ENCODE data around the gene RPS6KA3. TPM values are rescaled to one million over a fixed set of nuclear protein-coding genes. Genes with fewer than 3 reads are reported as not detected.

RPS6KA3 gene
- total RNA-seq, 4 donors from 2014 or later, result 39.5 to 90.3 (median 55.1) TPM

DNA sequence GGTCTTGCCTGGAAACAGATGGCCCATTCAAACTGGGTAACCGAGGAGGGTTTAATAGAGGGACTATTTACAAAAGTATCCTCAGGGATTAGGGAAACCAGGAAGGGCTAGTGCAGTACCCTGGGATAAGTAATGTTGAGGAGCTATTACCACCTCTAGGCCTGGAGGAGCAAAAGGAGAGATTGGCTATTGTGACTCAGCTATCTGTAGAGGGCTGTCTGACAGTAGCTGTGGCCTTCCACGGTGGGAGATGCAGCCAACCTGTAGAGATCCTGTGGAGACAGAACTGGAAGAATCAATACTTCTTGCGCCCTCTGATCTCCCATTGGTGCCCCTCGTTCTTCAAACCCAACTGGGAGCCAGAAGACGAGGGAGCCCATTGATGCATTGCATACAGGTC lies 34.1 kb upstream of the RPS6KA3 start:
- TF ChIP-seq, protein P1, sequence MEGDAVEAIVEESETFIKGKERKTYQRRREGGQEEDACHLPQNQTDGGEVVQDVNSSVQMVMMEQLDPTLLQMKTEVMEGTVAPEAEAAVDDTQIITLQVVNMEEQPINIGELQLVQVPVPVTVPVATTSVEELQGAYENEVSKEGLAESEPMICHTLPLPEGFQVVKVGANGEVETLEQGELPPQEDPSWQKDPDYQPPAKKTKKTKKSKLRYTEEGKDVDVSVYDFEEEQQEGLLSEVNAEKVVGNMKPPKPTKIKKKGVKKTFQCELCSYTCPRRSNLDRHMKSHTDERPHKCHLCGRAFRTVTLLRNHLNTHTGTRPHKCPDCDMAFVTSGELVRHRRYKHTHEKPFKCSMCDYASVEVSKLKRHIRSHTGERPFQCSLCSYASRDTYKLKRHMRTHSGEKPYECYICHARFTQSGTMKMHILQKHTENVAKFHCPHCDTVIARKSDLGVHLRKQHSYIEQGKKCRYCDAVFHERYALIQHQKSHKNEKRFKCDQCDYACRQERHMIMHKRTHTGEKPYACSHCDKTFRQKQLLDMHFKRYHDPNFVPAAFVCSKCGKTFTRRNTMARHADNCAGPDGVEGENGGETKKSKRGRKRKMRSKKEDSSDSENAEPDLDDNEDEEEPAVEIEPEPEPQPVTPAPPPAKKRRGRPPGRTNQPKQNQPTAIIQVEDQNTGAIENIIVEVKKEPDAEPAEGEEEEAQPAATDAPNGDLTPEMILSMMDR (IDR thresholded peaks at IDR 0.05), result no peak
- no peak for ATAC-seq (ENCODE audit: low FRiP score)

DNA sequence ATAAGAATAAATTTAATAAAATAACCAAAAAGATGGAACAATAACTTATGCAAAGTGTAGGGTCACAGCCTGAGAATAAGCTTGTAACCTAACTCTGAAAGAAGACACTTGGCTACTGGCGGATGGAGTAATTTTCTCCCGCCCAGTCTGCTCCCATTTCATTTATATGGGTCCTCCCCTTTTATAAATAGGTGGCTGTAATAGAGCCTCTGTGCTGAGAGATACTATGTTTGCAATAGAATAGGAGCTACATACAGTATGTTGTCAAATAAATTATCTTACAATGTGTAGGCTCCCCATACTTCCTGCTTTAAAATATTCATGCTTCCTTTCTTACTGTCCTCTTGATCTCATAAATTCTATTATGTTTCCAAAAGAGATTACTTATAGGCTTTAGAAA lies 28.2 kb upstream of the RPS6KA3 start:
- DNase-seq (ENCODE audit: low spot score), result no peak
- ATAC-seq (ENCODE audit: low FRiP score), result no peak
- TF ChIP-seq, protein P1 (IDR thresholded peaks at IDR 0.05), result no peak

More for the DNA sequence above, 34.1 kb upstream of the RPS6KA3 start:
- no peak for DNase-seq (ENCODE audit: low spot score)

DNA sequence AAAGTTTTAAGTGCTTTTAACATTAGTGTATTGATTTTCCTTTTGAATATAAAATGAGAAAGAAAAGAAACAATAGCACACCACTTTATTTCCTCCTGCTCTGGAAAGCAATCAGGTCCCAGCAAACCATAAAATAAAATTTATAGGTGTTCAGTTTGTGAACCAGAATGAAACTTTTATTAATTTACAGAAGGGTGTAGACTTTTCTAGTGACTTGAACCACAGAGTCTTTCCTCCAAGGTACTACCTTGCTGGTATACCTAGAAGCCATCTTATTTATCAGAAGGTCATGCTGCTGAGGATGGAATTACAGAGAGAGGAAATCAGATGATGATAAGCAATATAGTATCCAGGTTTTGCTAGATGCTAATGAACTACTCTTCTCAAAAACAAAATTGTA lies 27.6 kb upstream of the RPS6KA3 start:
- DNase-seq (ENCODE audit: low spot score) (no peak), ATAC-seq (ENCODE audit: low FRiP score) (no peak)
- TF ChIP-seq, protein P1 (IDR thresholded peaks at IDR 0.05), result no peak

DNA sequence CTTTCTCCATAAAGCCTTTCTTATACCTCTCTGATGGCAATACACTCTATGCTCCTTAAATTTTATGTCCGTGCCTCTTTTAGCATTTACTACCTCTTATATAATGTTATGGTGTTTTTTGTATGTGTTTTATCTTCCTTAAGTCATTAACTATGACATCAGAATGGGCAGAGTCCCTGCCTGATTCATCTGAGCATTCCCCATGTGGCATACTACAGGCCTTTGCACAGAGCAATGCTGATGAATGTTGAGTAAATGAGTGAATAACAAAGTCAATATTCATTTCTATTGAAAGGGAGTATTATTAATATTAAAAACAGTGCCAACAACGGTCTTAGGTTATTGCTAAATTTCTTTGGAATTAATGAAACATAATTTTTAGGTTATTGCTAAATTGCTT lies 18.8 kb upstream of the RPS6KA3 start:
- TF ChIP-seq, protein P1 (IDR thresholded peaks at IDR 0.05), result no peak
- ATAC-seq (ENCODE audit: low FRiP score) (no peak), DNase-seq (ENCODE audit: low spot score) (no peak)

DNA sequence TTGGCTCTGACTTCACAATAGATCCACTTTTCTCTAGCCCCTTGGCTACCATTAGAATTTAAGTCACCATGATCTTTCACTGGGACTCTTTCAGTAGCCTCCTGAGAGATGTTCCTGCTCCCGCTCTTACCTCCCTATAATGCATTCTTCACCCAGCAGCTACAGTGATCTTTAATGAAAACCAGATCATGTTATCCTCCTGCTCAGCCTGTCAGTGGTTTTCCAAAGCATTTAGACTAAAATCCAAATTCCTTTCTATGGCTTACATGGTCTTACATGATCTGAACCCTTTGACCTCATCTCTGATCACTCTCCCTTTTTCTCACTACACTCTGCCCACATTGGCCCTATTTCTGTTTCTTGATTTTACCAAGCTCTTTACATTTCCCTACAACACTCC lies 18.3 kb upstream of the RPS6KA3 start:
- TF ChIP-seq, protein P1 (IDR thresholded peaks at IDR 0.05), result no peak
- no peak for DNase-seq (ENCODE audit: low spot score)
- no peak for ATAC-seq (ENCODE audit: low FRiP score)

DNA sequence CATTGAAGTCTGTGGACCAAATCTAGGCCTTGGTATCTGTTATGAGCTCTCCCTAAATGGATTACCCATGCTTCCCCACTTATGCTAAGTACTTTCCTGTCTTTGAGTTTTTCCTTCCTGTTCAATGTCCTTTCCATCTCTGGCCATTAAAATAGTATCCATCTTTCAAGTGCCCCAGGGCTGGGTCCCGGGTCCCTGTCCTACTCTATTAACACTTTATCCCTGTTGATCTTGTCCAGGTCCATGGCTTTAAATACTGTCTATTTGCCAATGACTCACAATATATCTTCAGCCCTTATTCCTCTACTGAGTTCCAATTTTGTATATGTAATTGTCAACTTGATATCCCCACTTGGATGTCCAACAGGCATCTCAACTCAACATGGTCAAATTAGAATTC lies 17.7 kb upstream of the RPS6KA3 start:
- DNase-seq (ENCODE audit: low spot score) (no peak), ATAC-seq (ENCODE audit: low FRiP score) (no peak)
- TF ChIP-seq, protein P1 (IDR thresholded peaks at IDR 0.05), result no peak

DNA sequence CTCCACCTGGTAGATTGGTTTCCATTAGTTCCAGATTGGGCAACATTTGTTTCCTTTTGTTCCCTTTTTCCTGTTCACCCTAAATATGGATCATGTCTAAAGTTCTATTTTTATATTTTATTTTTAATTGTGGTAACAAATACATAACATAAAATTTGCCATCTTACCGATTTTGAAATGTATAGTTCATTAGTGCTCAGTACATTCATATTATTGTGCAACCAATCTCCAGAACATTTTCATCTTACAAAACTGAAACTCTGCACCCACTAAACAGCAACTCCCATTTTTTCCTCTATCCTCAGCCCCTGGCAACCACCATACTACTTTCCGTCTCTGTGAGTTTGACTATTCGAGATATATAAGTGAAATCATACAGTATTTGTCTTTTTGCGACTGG lies 14.2 kb upstream of the RPS6KA3 start:
- TF ChIP-seq, protein P1 (IDR thresholded peaks at IDR 0.05), result no peak
- ATAC-seq (ENCODE audit: low FRiP score), result no peak
- no peak for DNase-seq (ENCODE audit: low spot score)

All from omental fat pad (tissue), 4 donors.